SK-N-SH treated with all-trans-retinoic acid at 6 μM for 48 hours (cell line): ENCODE data around the gene KLHDC10.
"Not testable (repeated sequence)": the region's sequence is repeated elsewhere in the genome, so short reads cannot be mapped to it uniquely, and the experiment has no call there.

Source experiments
- ATAC-seq: fragments of 200-7000 bp; cut with Tn5 transposase; 3 replicates; pipeline ENCODE4 v1.9.1; 2020; ENCODE audit warnings: mild to moderate bottlenecking, moderate library complexity
- BACH2 ChIP-seq: fragments of 250-450 bp; sonication (Bioruptor Pico); IDR thresholded peaks from 2 replicates; pipeline ENCODE4 v1.9.0; 2021; ENCODE audit warnings: mild to moderate bottlenecking, borderline replicate concordance
- CSDC2 ChIP-seq: fragments of 250-450 bp; sonication (Bioruptor Pico); IDR thresholded peaks from 2 replicates; pipeline ENCODE4 v1.5.0; 2020; ENCODE audit warnings: mild to moderate bottlenecking, moderate library complexity
- ESRRG ChIP-seq: fragments of 250-450 bp; sonication (Bioruptor Pico); IDR thresholded peaks from 2 replicates; pipeline ENCODE4 v1.6.1; 2021; ENCODE audit warnings: mild to moderate bottlenecking
- GLIS3 ChIP-seq: fragments of 250-450 bp; sonication (Bioruptor Pico); IDR thresholded peaks from 2 replicates; pipeline ENCODE4 v1.5.0; 2020; ENCODE audit warnings: mild to moderate bottlenecking, moderate library complexity
- OSR1 ChIP-seq: fragments of 250-450 bp; sonication (Bioruptor Pico); IDR thresholded peaks from 2 replicates; pipeline ENCODE4 v1.8.0; 2022; ENCODE audit warnings: moderate library complexity, mild to moderate bottlenecking, inconsistent platforms
- PATZ1 ChIP-seq: fragments of 250-450 bp; sonication (Bioruptor Pico); IDR thresholded peaks from 2 replicates; pipeline ENCODE4 v1.8.0; 2020; ENCODE audit warnings: mild to moderate bottlenecking, moderate library complexity, borderline replicate concordance
- POU6F1 ChIP-seq: fragments of 250-450 bp; sonication (Bioruptor Pico); IDR thresholded peaks from 2 replicates; pipeline ENCODE4 v1.8.0; 2021; ENCODE audit warnings: low read depth, mild to moderate bottlenecking, moderate library complexity, borderline replicate concordance
- PPARA ChIP-seq: fragments of 250-450 bp; sonication (Bioruptor Pico); IDR thresholded peaks from 2 replicates; pipeline ENCODE4 v1.5.0; 2020; ENCODE audit warnings: mild to moderate bottlenecking, borderline replicate concordance
- RARB ChIP-seq: fragments of 250-450 bp; sonication (Bioruptor Pico); IDR thresholded peaks from 2 replicates; pipeline ENCODE4 v1.8.0; 2021; ENCODE audit warnings: mild to moderate bottlenecking, moderate library complexity
- SNAI2 ChIP-seq: fragments of 250-450 bp; sonication (Bioruptor Pico); IDR thresholded peaks from 2 replicates; pipeline ENCODE4 v1.5.0; 2020; ENCODE audit warnings: mild to moderate bottlenecking, moderate library complexity
- TOX ChIP-seq: fragments of 250-450 bp; sonication (Bioruptor Pico); IDR thresholded peaks from 2 replicates; pipeline ENCODE4 v1.8.0; 2021; ENCODE audit warnings: mild to moderate bottlenecking, moderate library complexity, borderline replicate concordance
- TSHZ2 ChIP-seq: fragments of 250-450 bp; sonication (Bioruptor Pico); IDR thresholded peaks from 2 replicates; pipeline ENCODE4 v1.5.0; 2020; ENCODE audit warnings: mild to moderate bottlenecking, moderate library complexity
- ZC3H10 ChIP-seq: fragments of 250-450 bp; sonication (Bioruptor Pico); IDR thresholded peaks from 2 replicates; pipeline ENCODE4 v1.5.1; 2021; ENCODE audit warnings: mild to moderate bottlenecking, moderate library complexity
- ZFP30 ChIP-seq: fragments of 450-650 bp; formaldehyde crosslinking; IDR thresholded peaks from 2 replicates; pipeline ENCODE4 v1.5.0; 2022; ENCODE audit warnings: mild to moderate bottlenecking, moderate library complexity
- ZNF565 ChIP-seq: fragments of 450-650 bp; formaldehyde crosslinking; conservative IDR thresholded peaks from 2 replicates; pipeline ENCODE4 v1.5.0; 2020; ENCODE audit warnings: low read depth, mild to moderate bottlenecking, moderate library complexity
- ZNF70 ChIP-seq: fragments of 450-650 bp; formaldehyde crosslinking; IDR thresholded peaks from 2 replicates; pipeline ENCODE4 v1.5.0; 2020; ENCODE audit warnings: mild to moderate bottlenecking, moderate library complexity
- ZNF8 ChIP-seq: fragments of 450-650 bp; formaldehyde crosslinking; IDR thresholded peaks from 2 replicates; pipeline ENCODE4 v1.5.0; 2020; ENCODE audit warnings: mild to moderate bottlenecking, moderate library complexity
- TF ChIP-seq, protein P1 (sequence below): fragments of 250-450 bp; sonication (Bioruptor Pico); IDR thresholded peaks from 2 replicates; pipeline ENCODE4 v1.5.1; 2020; ENCODE audit warnings: low read depth, mild to moderate bottlenecking, moderate library complexity
- TF ChIP-seq, protein P2 (sequence below): fragments of 250-450 bp; sonication (Bioruptor Pico); IDR thresholded peaks from 2 replicates; pipeline ENCODE4 v1.5.1; 2021; ENCODE audit warnings: mild to moderate bottlenecking, moderate library complexity

Gene KLHDC10

DNA sequence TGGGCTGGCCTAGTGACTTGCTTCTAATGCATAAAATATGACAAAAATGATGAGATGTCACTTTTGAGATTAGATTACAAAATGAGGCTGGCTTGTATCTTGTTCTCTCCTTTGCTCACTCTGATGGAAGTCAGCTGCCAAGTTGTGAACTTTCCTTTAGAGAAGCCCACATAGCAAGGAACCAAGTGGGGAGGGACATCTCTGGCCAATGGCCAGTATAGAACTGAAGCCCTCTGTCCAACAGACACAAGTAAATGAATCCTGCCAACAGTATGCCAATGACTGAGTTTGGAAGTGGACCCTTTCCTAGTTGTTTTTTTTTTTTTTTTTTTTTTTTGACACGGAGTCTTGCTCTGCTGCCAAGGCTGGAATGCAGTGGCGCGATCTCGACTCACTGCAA lies 22.5 kb upstream of the KLHDC10 start:
- ATAC-seq: no peak
- TF ChIP-seq CSDC2 (CRISPR knock-in tag): no peak
- TF ChIP-seq TSHZ2 (CRISPR knock-in tag): no peak
- TF ChIP-seq PPARA (CRISPR knock-in tag): no peak

DNA sequence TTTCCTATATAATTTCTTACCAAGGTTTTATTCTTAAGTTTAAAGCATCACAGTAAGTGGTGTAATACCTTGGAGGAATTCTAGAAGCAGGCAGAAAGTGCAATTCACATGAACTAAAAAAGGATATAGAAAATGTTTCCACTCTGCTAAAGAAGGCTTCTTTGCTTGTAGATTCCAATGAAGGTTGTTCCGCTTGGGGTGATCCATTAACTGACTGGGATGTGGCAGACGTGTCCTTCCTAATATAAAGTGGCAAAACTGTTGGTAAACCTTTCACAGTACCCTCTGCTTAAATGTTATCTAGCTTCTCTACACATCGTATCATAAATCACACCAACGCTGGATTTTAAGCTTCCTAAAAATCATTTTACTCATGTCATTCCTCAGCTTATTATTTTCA lies 21.4 kb upstream of the KLHDC10 start:
- ATAC-seq: no peak
- TF ChIP-seq ZFP30 (no peak), ZNF565 (CRISPR knock-in tag) (no peak), OSR1 (CRISPR knock-in tag) (no peak), TOX (CRISPR knock-in tag) (no peak), RARB (CRISPR knock-in tag) (no peak), POU6F1 (CRISPR knock-in tag) (no peak), BACH2 (CRISPR knock-in tag) (no peak), SNAI2 (CRISPR knock-in tag) (no peak), GLIS3 (CRISPR knock-in tag) (no peak), ZC3H10 (CRISPR knock-in tag) (no peak), ESRRG (no peak), ZNF70 (CRISPR knock-in tag) (no peak)
- TF ChIP-seq, protein P1, sequence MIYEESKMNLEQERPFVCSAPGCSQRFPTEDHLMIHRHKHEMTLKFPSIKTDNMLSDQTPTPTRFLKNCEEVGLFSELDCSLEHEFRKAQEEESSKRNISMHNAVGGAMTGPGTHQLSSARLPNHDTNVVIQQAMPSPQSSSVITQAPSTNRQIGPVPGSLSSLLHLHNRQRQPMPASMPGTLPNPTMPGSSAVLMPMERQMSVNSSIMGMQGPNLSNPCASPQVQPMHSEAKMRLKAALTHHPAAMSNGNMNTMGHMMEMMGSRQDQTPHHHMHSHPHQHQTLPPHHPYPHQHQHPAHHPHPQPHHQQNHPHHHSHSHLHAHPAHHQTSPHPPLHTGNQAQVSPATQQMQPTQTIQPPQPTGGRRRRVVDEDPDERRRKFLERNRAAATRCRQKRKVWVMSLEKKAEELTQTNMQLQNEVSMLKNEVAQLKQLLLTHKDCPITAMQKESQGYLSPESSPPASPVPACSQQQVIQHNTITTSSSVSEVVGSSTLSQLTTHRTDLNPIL (CRISPR knock-in tag): no peak
- TF ChIP-seq, protein P2, sequence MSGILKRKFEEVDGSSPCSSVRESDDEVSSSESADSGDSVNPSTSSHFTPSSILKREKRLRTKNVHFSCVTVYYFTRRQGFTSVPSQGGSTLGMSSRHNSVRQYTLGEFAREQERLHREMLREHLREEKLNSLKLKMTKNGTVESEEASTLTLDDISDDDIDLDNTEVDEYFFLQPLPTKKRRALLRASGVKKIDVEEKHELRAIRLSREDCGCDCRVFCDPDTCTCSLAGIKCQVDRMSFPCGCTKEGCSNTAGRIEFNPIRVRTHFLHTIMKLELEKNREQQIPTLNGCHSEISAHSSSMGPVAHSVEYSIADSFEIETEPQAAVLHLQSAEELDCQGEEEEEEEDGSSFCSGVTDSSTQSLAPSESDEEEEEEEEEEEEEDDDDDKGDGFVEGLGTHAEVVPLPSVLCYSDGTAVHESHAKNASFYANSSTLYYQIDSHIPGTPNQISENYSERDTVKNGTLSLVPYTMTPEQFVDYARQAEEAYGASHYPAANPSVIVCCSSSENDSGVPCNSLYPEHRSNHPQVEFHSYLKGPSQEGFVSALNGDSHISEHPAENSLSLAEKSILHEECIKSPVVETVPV (CRISPR knock-in tag): no peak

GRCh38 chr7:130052250-130052649 lies 18.1 kb upstream of the KLHDC10 start:
- ATAC-seq: not testable (repeated sequence)

GRCh38 chr7:130055198-130055597 lies 15.1 kb upstream of the KLHDC10 start:
- ATAC-seq: not testable (repeated sequence)

DNA sequence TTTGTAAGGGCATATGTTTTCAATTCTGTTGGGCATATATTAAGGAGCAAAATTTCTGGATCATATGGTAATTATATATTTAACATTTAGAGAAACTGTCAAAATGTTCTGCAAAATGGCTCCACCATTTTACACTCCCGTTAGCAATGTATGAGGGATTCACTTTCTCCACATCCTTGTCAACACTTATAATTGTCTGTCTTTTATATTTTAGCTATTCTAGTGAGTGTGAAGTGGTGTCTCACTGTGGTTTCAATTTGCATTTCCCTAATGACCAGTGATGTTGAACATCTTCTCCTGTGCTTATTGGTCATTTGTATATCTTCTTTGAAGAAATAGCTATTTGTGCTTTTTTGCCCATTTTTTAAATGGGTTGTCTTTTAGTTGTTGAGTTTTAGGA lies 8.1 kb upstream of the KLHDC10 start:
- no peak for TF ChIP-seq ZNF565 (CRISPR knock-in tag)
- TF ChIP-seq BACH2 (CRISPR knock-in tag): no peak
- TF ChIP-seq ZNF8 (CRISPR knock-in tag): no peak
- TF ChIP-seq GLIS3 (CRISPR knock-in tag): no peak
- TF ChIP-seq ZNF70 (CRISPR knock-in tag): no peak
- TF ChIP-seq PATZ1 (CRISPR knock-in tag): no peak
- no peak for TF ChIP-seq CSDC2 (CRISPR knock-in tag)
- no peak for TF ChIP-seq SNAI2 (CRISPR knock-in tag)
- no peak for TF ChIP-seq RARB (CRISPR knock-in tag)
- no peak for TF ChIP-seq POU6F1 (CRISPR knock-in tag)
- TF ChIP-seq TSHZ2 (CRISPR knock-in tag): no peak
- TF ChIP-seq ZC3H10 (CRISPR knock-in tag): no peak
- TF ChIP-seq PPARA (CRISPR knock-in tag): no peak
- TF ChIP-seq ESRRG: no peak
- ATAC-seq: no peak
